ENCODE results near the gene MYH9.

GRCh38 chr22:36359470-36359996, 28.2 kb downstream of the MYH9 start:
- no peak for TF ChIP-seq POLR2A (IDR thresholded peaks at IDR 0.05)
- TF ChIP-seq, protein P1, sequence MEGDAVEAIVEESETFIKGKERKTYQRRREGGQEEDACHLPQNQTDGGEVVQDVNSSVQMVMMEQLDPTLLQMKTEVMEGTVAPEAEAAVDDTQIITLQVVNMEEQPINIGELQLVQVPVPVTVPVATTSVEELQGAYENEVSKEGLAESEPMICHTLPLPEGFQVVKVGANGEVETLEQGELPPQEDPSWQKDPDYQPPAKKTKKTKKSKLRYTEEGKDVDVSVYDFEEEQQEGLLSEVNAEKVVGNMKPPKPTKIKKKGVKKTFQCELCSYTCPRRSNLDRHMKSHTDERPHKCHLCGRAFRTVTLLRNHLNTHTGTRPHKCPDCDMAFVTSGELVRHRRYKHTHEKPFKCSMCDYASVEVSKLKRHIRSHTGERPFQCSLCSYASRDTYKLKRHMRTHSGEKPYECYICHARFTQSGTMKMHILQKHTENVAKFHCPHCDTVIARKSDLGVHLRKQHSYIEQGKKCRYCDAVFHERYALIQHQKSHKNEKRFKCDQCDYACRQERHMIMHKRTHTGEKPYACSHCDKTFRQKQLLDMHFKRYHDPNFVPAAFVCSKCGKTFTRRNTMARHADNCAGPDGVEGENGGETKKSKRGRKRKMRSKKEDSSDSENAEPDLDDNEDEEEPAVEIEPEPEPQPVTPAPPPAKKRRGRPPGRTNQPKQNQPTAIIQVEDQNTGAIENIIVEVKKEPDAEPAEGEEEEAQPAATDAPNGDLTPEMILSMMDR (IDR thresholded peaks at IDR 0.05) = no peak
